Peyer's patch (tissue), 4 donors: Measurements from ENCODE around the gene ABCB9. TPM values are rescaled to one million over a fixed set of nuclear protein-coding genes. Genes with fewer than 3 reads are reported as not detected.

Source experiments
- DNase-seq, 3 donors: peaks; one replicate each; pipeline ENCODE4 v3.0.0-alpha.2; 2017 to 2019
- H3K27ac ChIP-seq, 4 donors: fragments of 200-600 bp; sonication (generic); one replicate each; pipeline ENCODE4 v1.5.1; 2016 to 2019
- H3K27me3 ChIP-seq, 2 donors: fragments of 200-600 bp; sonication (generic); one replicate each; pipeline ENCODE4 v1.5.1; 2019
- H3K36me3 ChIP-seq, 3 donors: fragments of 200-600 bp; sonication (generic); one replicate each; pipeline ENCODE4 v1.5.1; 2016 to 2019
- H3K4me1 ChIP-seq, 4 donors: fragments of 200-600 bp; sonication (generic); one replicate each; pipeline ENCODE4 v1.5.1; 2016 to 2019
- H3K4me3 ChIP-seq, 4 donors: fragments of 200-600 bp; sonication (generic); 1 replicate in 3 of 4; 2 replicates in 1 of 4; pipeline ENCODE4 v1.5.1; 2016 to 2019; ENCODE audit warnings: mild to moderate bottlenecking in 1 of 4
- H3K9me3 ChIP-seq, 4 donors: fragments of 200-600 bp; sonication (generic); one replicate each; pipeline ENCODE4 v1.5.1; 2016 to 2019; ENCODE audit warnings: mild to moderate bottlenecking in 1 of 4
- CTCF ChIP-seq, 6 experiments: fragments of 450-650 bp in 4 of 6; fragments of 200-600 bp in 2 of 6; sonication (generic) in 1 of 6; IDR thresholded peaks; one replicate each; pipeline ENCODE4 v1.5.1; 2017 to 2019; ENCODE audit warnings: antibody characterized with exemption in 6 of 6, mild to moderate bottlenecking in 3 of 6, moderate library complexity in 1 of 6
- POLR2A ChIP-seq, 2 donors: fragments of 450-650 bp; IDR thresholded peaks; one replicate each; pipeline ENCODE4 v1.5.1; 2017; ENCODE audit warnings: antibody characterized with exemption in 2 of 2, mild to moderate bottlenecking in 2 of 2, moderate library complexity in 2 of 2
- total RNA-seq, 4 donors: library from RNA; depleted of rRNA; stranded (reverse); fragments of >200 nt; gene quantifications; one replicate each; pipeline ENCODE4 v1.1.0, GENCODE V29; 2016

The ABCB9 gene
- total RNA-seq, 4 donors from 2014 or later, result 8.8 to 29.7 (median 17.4) TPM

DNA sequence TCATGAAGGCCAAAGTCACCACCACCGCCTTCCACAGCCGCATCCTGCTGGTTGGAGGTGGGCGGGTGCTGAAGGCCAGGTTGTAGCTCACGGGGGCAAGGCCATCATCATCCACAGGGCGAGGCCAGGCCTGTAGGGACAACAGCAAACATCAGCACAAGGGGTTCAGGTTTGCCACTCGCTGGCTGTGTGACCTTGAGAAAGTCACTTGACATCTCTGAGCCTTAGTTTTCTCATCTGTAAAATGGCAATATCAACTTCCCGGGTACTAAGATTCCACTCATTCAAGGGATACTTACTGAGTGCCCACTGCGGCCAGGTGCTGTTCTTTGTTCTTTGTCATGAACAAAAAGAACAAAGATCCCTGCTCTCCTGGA lies 6.1 kb downstream of the ABCB9 start:
- no peaks in the 10 kb centered on the region for H3K9me3 ChIP-seq
- no peak for TF ChIP-seq POLR2A (IDR thresholded peaks at IDR 0.05)
- no peak for TF ChIP-seq CTCF (IDR thresholded peaks at IDR 0.05)
- no peak overlapping the region for H3K27ac ChIP-seq
- no peak for DNase-seq
- peaks cover 0 to 12% (median 0%) of the 10 kb centered on the region in 3 donors for H3K36me3 ChIP-seq
- no peak overlapping the region for H3K4me3 ChIP-seq
- H3K4me1 ChIP-seq, result peaks cover 0 to 31% (median 6%) of the 10 kb centered on the region in 4 donors
- H3K27me3 ChIP-seq, result no peaks in the 10 kb centered on the region

DNA sequence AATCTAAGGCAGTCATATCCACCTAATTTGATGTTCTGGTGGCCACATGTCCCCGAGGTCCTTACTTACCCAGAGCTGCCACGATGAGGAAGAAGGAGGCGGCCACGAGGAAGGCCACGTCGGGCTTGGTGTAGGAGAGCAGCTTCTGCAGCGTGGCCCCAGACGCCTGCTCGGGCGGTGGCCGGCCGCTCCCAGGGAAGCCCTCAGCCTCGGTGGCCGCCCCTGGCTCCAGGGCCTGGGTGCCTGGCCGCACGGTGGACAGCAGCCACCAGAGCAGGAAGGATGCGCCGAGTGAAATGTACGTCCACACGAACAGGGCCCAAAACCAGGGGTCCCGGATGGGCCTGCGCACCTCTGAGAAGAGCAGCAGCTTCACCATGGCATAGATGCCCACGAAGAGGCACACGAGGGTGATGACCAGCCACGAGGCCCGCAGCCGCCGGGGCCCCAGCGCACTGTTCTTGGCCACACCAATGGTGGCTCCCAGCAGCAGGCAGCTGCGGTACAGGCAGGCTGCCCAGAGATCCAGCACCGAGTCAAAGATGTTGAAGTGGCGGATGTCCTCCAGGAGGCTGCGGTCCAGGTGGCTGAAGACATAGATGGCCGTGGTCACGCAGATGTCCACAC lies 6.6 kb downstream of the ABCB9 start:
- no peak overlapping the region for H3K27ac ChIP-seq
- DNase-seq, result no peak
- H3K4me3 ChIP-seq, result no peak overlapping the region
- no peaks in the 10 kb centered on the region for H3K9me3 ChIP-seq
- no peaks in the 10 kb centered on the region for H3K27me3 ChIP-seq
- peaks cover 0 to 26% (median 6%) of the 10 kb centered on the region in 4 donors for H3K4me1 ChIP-seq
- no peak for TF ChIP-seq CTCF (IDR thresholded peaks at IDR 0.05)
- no peak for TF ChIP-seq POLR2A (IDR thresholded peaks at IDR 0.05)
- H3K36me3 ChIP-seq, result peaks cover 0 to 12% (median 0%) of the 10 kb centered on the region in 3 donors

- Histone ChIP-seq H3K4me3 (no peak overlapping the region), H3K4me1 (peaks cover 0 to 16% (median 6%) of the 10 kb centered on the region in 4 donors), H3K27ac (no peak overlapping the region), H3K27me3 (no peaks in the 10 kb centered on the region), H3K36me3 (peaks cover 0 to 12% (median 0%) of the 10 kb centered on the region in 3 donors), H3K9me3 (no peaks in the 10 kb centered on the region)
- DNase-seq, result no peak
- TF ChIP-seq CTCF (IDR thresholded peaks at IDR 0.05), result no peak
- TF ChIP-seq POLR2A (IDR thresholded peaks at IDR 0.05), result no peak
These were observed 7.9 kb downstream of the ABCB9 start for GRCh38 chr12:122958198-122958888.

DNA sequence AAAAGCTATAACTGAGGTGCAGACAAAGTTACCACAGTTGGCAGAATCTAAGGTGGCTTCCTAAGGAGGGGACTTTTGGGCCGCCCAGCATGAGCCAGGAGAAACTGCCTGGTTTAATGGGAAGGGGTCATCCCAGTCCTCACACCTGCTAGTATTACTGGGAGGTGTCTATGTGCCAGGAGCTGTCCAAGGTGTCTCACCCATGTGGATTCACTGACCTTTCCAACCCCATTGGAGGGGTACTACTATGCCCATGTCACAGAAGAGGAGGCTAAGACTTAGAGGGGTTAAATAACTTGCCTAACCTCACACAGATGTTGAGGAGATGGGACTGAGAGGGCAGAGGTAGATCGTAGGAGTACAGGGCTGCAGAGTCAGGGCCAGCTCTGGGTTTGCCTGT lies 10.2 kb downstream of the ABCB9 start:
- no peak overlapping the region for H3K4me3 ChIP-seq
- H3K36me3 ChIP-seq, result peaks cover 0 to 12% (median 0%) of the 10 kb centered on the region in 3 donors
- peaks cover 0 to 9% (median 3%) of the 10 kb centered on the region in 4 donors for H3K4me1 ChIP-seq
- no peaks in the 10 kb centered on the region for H3K27me3 ChIP-seq
- H3K9me3 ChIP-seq, result no peaks in the 10 kb centered on the region
- no peak overlapping the region for H3K27ac ChIP-seq
- TF ChIP-seq POLR2A (IDR thresholded peaks at IDR 0.05), result no peak
- no peak for TF ChIP-seq CTCF (IDR thresholded peaks at IDR 0.05)
- no peak for DNase-seq

GRCh38 chr12:122955156-122955555 lies 11.1 kb downstream of the ABCB9 start:
- TF ChIP-seq CTCF (IDR thresholded peaks at IDR 0.05), result no peak
- TF ChIP-seq POLR2A (IDR thresholded peaks at IDR 0.05), result no peak
- Histone ChIP-seq H3K4me3 (no peak overlapping the region), H3K36me3 (peaks cover 0 to 11% (median 0%) of the 10 kb centered on the region in 3 donors), H3K4me1 (peaks cover 0 to 16% (median 3%) of the 10 kb centered on the region in 4 donors), H3K9me3 (no peaks in the 10 kb centered on the region), H3K27ac (no peak overlapping the region), H3K27me3 (no peaks in the 10 kb centered on the region)
- no peak for DNase-seq
